GM21723 (cell line): ENCODE results near the gene COG2.

ENCODE experiments used
- ATAC-seq: cut with Tn5 transposase; IDR thresholded peaks from one replicate; pipeline ENCODE4 v1.9.1; 2021; ENCODE audit warnings: mild to moderate bottlenecking, moderate library complexity; ENCODE audit not compliant: unreplicated experiment

COG2 gene

DNA sequence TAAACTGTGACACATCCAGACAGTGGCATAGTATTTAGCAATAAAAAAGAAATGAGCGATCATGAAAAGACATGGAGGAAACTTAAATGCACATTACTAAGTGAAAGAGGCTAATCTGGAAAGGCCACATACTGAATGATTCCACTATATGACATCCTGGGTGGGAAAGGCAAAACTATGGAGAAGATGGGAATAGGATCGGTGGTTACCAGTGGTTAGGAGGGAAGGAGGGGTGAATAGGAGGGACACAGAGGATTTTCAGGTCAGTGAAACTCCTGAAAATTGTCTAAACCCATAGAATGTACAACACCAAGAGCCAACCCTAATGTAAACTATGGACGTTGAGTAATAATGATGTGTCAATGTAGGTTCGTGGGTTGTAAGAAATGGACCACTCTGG lies 57.9 kb downstream of the COG2 start:
- no peak for ATAC-seq

DNA sequence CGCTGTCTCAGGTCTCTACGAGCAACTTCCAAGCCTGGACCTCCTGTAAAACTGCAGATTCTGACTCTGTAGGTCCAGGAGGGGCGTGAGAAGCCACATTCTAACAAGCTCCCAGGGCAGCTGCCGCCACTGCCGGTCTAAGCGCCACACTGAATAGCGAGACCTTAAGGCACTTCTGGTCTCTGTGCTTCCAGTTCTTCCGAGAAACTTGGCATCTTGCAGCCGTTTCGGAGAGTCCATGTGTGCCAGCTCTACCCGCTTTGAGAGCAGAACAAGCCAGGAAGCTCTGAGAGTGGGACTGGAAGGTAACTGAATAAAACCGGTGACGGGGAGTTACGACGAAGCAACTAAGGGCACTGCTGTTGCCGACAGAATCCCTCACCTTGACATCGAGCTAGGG lies 59.2 kb downstream of the COG2 start:
- no peak for ATAC-seq

DNA sequence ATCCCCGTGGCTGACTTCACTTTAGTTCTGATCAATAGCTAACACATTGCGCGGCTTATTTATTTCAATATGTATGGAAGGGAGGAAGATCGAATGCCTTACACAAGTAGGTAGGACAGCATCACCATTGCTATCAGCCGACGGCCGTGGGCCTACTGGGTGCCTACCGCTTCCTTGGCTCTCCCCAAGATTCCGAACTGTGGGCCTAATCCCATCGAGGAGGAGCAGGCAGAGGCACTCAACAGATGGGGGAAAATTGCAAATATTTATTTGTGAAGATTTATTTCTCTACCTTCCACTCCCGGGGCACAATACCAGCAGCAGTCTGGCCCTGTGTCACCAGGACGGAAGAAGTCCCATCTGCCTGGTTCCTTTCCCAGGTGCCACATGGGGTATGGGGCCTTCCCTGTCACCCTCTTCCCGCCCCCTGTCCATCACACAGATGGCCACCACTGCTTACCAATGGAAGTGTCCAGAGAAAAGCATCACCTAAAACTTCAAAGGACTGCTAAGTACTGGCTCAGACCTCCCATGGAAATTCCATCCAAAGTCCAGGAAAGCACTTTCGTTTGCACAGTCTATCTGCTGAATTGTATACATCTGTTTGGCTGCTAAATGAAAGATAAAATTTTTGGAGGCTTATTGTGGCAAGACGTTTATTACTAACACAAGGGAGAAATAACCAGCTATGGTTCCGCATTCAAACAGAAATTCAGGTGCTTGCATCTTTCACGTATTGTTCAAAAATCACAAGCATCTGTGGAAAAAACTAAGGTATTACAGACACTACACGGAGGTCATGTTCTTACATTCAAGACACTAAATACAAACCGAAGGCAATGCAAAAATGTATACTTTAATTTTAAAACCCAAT lies 59.9 kb downstream of the COG2 start:
- ATAC-seq: no peak

DNA sequence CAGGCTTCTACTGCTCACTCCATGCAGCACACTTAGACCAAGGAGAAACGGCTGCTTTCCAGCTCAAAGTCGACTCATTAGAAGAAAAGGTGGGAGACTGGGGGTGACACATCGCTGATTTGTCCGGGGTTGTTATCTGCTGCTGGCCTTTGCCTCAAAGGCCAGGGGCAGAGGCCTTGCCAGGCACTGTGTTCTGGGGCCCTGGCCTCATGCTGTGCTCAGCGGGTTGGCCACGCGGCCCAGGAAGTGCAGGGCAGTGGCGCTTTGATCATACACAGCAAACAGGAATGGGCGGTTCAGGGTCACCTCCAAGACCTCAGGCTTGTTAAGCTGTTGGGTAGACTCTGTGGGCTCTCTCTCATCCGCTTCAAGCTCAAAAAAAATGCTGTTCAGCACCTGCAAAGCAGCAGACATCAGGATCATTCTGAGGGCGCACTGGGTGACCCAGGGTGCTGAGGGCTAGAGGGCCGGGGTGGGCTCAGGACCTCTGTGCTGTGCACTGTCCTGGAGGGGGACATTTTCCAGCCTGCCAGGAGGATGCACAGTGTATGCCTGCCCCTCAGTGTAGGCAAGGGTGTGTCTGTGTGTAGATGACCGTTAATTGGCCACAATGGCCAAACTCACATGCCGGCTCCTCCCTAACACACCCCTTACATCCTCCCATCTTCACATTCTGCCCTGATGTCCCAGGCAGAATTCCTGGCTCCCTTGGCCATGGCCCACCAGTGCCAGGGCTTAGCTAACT lies 60.8 kb downstream of the COG2 start:
- no peak for ATAC-seq

DNA sequence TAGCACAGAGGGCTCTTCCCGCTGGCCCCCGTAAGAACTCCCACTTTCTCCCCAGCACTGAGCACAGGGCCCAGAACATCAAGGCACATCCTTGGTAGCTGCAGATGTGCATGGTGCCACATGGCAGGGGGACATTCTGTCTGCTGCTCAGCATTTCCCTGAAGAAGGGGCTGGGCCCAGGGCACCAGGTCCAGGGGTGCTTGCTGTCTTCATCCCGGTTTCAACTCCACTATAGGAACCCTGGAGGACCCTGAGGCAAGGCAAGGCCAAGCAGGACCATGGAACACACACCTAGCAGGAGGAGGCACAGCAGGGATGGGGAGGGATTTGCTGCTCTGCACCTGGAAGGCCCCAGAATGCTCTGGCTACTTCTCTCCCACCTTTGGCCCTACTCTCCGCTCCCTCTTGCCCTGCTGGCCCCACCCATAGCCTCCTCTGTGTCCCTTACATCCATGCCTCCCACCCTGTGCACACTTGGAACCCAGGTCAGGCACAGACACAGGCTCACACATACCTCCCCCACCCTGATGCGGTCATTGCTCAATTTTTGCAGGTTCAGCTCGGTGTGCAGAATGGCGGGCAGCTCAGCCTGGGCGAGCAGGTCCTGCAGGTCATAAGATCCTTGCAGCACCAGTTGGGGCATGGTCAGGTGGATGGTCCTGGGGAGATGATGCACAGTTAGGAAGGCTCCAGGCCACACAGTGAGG lies 61.6 kb downstream of the COG2 start:
- no peak for ATAC-seq

DNA sequence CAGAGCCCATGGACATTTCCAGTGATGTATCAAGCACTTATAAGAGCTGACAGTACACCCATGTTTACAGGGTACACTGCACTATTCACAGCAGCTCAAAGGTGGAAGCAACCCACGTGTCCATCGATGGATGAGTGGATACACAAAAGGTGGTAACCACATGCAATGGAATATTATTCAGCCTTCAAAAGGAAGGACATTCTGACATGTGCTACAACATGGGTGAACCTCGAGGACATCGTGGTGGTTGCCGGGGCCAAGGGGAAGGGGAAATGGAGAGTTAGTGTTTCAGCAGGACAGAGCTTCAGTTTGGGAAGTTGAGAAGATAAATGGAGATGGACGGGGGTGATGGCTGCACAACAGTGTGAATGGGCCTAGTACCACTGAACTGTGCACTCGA lies 62.5 kb downstream of the COG2 start:
- ATAC-seq: no peak

DNA sequence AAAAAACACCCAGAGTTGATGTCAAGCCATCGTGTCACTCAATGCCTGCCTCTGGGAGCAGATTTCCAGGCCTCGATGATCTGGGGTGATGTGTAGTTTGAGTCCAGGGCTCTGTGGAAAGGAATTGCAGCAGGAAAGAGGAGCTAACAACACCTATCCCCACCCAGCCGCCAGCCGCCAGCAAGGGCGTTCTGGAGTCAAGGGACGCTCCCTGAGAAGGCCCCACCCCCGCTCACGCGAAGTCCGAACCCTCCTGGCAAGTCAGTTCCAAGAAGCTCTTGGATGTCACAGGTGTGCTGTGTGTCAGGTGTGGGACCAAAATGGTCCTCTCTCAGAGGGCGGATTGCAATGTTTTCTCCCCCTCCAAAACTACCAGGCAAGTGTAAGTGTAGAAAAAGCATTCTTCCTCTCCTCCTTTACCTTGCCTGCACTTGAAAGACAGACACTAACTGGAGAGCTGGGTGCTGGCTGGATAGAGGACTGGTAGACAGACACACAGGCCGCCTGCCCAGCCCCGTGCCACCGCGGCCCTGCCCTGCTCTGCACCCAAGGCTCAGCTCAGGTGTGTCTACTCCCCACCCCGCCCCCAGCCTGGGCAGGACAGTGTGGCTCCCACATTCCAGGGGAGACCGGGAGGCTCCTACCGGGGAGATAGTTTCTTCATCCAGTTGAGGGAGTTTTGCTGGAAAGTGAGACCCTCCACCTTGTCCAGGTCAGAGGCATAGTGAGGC lies 63.2 kb downstream of the COG2 start:
- no peak for ATAC-seq

DNA sequence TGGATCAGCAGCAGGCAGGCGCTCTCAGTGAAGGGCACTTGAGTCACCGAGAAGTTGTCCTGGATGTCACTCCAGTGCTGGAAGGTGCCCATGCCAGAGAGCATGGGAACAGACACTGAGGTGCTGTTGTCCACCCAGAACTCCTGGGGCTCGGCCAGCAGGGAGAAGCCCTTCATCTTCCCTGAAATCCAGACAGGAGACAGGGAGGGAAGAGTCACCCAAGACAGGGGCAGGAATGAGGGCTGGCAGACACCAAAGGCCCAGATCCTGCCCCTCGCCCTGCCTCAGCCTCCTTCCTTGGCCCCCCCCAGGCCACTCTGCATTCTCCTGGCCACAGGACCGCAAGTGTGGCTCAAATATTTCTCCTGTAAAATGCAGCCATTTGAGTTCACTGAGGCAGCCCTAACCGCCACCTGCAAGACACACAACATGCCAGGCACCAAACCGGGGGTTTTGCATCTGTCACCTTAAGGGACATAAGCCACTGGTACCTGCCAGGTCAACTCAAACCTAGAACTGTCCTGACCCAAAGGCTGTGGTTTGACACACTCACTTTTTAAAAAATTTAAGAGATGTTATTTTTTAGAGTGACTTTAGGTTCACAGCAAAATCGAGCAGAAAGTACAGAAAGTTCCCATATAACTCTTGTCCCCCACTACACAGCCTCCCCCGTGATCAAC lies 63.9 kb downstream of the COG2 start:
- no peak for ATAC-seq

DNA sequence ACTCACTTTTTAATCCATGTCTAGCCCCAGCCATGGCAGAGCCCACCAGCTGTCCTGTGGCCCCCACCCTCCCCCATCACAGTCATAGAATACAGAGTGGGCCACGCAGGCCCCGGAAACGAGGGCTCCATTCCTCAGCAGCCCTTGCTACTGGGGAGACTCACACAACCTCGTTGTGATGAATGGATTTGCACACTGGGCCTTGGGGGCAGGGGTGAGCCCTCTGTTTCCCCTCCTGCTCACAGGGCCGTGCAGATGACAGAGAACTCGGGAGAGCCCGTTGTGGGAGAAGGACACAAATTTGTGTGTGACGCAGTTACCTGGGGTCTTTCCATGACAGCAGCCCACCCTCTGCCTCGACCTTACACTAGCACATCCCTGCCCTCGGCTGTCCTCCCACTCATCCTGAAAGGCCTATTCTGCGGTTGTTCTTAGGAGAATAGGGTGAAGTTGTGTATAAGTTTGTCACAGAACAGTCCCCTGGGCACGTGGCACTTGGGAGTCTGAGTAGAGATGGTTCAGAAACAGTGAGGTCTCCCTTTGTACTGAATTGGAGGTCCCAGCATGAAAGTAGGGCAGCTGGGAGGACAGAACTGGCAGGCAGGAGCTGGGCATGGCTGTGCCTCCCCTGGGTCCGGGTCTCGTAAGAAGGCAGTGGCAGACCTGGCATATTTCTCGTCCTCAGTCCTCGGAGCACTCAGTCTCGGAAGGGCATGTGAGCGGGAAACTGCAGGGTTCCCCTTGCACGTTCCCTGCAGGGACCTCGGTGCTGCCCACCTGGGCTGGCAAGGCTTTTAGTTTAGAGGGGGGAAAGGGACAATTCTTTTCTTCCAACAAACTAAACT lies 64.8 kb downstream of the COG2 start:
- no peak for ATAC-seq

DNA sequence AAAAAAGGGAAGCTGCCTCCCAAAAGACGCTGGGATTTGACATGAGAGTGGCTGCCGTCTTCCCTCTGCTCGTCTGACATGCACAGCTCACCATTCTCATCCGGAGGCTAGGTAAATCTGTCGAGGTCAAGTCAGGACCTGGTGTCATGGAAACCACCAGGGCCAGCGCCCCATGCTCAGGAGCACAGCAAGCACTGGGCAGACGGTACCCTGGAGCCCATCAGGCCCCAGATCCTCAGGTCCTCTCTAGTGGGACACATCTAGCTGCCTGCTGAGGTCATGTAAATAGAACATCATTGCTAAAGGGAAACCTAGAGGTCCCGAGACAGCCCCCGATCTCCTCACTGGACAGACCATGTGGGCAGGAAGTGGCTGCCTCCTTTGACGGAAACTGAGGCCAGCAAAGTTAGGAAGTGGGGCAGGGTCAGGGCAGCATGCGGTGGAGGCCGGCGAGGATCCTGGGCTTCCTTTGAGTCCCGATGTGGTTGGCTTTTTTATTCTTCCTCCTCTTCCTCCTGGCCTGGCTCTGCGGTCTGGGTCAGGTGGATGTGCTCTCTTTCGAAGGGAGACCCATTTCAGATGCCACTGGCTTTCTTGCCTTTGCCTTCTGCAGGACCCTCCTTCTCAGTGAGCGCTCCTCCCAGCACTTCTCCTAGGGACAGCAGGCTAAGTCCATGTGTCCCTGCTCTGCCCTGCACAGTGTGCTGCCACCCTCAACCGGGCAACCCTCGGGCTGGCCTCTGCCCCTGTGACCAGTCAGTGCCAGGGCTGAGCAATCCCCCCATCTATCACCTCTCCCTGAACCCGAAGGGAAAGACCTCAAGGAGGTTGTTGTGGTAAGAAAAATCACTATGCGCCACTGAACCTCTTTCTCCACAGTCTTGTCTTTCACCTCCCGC lies 65.7 kb downstream of the COG2 start:
- ATAC-seq: no peak

DNA sequence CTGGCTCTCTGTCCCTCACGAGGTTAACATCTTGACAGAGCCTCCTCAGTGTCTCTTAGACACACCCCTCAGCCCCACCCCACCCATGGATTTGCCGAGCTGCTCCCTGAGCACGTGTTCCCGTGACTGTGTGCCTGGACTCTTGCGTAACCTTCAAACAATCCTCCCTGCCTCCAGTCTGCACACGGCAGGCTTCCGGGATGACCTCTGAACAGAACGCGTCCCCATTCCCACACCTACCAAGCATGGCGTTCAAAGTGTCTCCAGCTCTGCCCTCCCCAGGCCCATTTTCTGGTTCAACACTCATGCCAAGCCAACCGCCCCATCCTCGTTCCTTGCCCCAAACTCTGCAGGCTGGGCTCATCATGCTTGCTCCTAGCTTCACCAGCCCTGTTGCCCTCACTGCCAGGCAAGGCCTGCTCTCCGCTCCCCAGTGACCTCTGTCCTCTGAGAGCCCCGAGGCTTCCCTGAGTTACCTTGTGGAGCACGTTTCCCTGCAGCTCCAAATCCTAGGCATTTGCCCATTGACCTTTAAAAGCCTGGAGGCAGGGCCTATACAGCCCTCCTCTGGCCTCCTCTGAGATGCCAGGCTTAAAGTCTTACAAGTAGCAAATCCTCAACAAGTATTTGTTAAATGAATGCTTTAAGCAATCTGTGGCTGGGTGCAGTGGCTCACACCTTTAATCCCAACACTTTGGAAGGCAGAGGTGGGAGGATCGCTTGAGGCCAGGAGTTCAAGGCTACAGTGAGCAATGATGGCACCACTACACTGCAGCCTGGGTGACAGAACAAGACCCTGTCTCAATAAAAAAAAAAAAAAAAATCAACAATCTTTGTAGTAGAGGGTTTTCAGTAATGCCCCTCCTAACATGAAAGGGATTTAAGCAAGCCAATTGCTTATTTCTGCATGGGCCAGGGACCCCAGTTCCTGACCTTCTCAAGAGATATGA lies 66.6 kb downstream of the COG2 start:
- no peak for ATAC-seq

DNA sequence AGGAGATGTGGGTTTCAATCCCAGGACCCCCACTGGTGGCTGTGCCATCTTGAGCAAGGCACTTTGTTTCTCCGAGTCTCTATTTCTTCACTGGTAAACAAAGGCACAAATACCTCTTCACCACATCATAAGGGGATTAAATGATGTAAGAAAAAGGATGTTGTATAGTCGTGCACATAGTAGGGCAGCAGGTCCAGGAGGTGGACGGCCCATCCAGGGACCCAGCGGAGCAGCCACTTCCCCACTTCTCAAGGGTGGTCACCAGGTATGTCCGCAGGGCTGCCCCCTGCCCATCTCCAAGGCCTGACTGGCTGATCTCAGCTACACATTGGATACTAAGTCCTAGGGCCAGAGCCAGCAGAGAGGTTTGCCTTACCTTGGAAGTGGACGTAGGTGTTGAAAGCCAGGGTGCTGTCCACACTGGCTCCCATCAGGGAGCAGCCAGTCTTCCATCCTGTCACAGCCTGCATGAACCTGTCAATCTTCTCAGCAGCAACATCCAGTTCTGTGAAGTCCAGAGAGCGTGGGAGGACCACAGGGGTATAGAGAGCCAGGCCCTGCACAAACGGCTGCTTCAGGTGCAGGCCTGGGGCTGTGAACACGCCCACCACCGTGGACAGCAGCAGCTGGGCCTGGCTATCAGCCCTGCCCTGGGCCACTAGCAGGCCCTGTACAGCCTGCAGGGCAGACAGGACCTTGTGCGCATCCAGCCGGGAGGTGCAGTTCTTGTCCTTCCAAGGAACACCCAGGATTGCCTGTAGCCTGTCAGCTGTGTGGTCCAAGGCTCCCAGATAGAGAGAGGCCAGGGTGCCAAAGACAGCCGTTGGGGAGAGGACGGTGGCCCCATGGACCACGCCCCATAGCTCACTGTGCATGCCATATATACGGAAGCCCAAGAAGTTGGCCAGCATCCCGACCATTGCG lies 67.6 kb downstream of the COG2 start:
- no peak for ATAC-seq

DNA sequence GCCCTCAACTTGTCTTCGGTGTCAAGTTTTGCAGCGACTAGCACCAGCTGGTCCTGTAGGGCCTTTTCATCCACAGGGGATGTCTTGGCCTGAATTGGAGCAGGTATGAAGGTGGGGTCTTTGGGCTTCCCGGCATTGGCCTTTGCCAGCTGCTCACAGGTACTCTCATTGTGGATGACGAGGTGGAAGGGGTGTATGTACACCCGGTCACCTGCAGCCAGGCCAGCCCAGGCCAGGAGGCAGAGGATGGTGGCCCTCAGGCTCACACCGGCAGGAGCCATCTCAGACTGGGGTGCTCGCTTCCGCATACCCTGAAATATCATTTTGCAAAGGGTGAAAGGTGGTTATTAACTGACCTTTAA lies 68.2 kb downstream of the COG2 start:
- ATAC-seq: no peak

DNA sequence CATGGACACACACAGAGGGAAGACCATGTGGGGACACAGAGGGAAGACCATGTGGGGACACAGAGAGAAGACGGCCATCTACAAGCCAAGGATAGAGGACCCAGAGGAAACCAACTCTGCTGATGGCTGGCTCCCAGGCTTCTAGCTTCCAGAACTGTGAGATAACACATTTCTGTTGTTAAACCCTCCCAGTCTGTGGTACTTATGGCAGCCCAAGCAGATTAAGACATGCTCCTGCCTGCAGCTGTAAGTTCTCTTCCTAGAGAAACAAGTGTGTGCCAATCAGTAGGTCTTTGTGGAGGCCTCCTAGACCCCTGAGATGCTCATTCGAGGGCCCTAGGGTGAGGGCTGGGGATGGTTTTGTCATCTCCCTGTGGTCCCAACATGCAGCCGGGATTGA lies 69.0 kb downstream of the COG2 start:
- no peak for ATAC-seq

DNA sequence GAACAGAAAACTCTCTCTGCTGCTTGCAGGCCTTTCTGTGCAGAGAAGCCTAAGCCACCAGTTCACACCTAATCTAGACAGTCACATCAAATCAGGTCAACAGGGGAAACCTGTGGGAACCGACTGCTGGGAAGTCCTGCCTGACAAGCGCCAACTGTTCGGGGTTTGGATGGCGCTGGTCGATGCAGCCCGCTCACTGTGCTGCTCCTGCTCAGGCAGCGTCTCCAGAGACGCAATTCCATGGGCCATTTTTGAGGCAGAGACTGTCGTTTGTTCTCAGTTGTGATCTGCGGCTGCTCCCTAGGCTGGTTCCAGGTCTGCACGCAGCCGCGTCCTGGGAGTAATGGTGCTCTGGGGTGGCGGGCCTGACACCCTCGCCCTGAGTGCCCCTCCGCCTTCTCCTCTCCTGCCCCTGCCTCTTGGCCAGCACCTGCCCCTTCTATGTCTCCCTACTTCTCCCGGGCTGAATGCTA lies 70.2 kb downstream of the COG2 start:
- no peak for ATAC-seq

DNA sequence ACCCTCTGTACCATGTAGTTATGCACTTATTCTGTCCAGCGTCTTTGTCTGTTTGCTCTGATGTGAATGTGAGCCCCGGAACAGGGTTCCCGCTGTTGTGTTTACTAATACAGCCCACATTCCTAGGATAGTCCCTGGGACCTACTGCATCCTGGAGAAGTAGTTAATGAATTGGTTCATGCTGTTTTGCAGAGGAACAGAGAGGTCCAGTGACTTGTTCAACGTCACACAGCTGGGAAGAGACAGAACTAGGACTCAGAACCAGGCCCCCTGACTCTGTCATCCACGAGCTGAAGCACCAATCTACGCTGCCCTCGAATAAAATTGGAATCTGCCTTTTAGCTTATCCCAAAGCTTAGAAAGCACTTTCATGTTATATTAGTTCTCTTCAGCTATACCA lies 70.9 kb downstream of the COG2 start:
- no peak for ATAC-seq
